ENCODE measurements around the gene TNN.

GRCh38 chr1:175195798-175196197 lies 128.2 kb downstream of the TNN start:
- TF ChIP-seq CTCF (IDR thresholded peaks at IDR 0.05), result no peak
- TF ChIP-seq POLR2A (IDR thresholded peaks at IDR 0.05), result no peak
